Measurements from ENCODE around the gene BAG1.

- TF ChIP-seq POLR2AphosphoS5 (IDR thresholded peaks at IDR 0.05; ENCODE audit: low read depth, low read length) (no peak), POLR2A (IDR thresholded peaks at IDR 0.05; ENCODE audit: low read depth, low read length) (no peak), TAF1 (IDR thresholded peaks at IDR 0.05; ENCODE audit: borderline replicate concordance, low read depth, low read length) (no peak)
Observed at GRCh38 chr9:33245341-33245740, 19.2 kb downstream of the BAG1 start.

All from GM12892 (cell line).